ENCODE data around the gene SERPINA5. TPM values are rescaled to one million over a fixed set of nuclear protein-coding genes. Genes with fewer than 3 reads are reported as not detected.

Gene SERPINA5
- total RNA-seq, 2 donors from 2014 or later: 4.4 to 6.8 TPM

DNA sequence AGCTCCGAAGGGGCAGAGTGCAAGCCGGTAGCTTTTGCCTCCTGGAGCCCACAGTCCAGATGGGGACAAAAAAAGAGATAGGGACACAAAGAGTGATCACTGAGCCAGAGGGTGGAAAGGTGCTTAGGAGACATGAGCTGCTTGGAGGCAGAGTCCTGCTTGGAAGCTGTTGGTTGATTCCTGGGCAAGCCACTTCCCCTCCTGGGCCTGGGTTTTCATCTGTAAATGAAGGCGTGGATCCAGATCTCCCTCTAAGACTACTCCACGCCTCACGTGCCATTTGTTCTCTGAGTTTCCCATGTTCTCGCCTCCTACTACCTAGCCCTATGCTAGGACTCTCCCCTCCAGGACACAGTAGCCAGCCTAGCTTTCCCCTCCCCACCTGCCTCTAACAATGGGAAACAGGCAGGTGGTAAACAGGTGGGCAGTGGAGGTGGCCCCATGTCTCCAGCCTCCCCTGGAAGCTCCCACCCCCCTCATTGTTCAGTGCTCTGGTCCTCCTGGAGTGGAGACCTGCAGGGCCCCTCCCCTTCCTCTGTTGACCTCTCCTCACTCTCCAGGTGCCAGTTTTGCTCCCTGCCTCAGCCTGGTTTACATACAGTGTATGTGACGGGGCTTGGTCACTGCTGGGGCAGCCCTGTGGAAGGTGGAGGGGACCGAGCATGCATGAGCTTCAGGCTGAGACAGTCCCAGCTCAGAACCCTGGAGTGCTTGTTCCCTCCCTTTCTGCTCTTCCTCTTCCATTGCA is 34.8 kb downstream of the SERPINA5 start:
- Histone ChIP-seq H3K36me3 (no peaks in the 10 kb centered on the region), H3K27ac (no peak overlapping the region), H3K4me1 (ENCODE audit: control insufficient read depth in 1 of 2, low read depth in 2 of 2) (no peaks in the 10 kb centered on the region), H3K9me3 (peaks cover 14% of the 10 kb centered on the region), H3K4me3 (no peak overlapping the region), H3K27me3 (replicated peaks; ENCODE audit: insufficient read depth) (no peaks in the 10 kb centered on the region)
- DNase-seq (ENCODE audit: low spot score) (no peak), ATAC-seq (ENCODE audit: insufficient number of reproducible peaks, low FRiP score, low read depth) (no peak)
- TF ChIP-seq, protein P1, sequence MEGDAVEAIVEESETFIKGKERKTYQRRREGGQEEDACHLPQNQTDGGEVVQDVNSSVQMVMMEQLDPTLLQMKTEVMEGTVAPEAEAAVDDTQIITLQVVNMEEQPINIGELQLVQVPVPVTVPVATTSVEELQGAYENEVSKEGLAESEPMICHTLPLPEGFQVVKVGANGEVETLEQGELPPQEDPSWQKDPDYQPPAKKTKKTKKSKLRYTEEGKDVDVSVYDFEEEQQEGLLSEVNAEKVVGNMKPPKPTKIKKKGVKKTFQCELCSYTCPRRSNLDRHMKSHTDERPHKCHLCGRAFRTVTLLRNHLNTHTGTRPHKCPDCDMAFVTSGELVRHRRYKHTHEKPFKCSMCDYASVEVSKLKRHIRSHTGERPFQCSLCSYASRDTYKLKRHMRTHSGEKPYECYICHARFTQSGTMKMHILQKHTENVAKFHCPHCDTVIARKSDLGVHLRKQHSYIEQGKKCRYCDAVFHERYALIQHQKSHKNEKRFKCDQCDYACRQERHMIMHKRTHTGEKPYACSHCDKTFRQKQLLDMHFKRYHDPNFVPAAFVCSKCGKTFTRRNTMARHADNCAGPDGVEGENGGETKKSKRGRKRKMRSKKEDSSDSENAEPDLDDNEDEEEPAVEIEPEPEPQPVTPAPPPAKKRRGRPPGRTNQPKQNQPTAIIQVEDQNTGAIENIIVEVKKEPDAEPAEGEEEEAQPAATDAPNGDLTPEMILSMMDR (IDR thresholded peaks at IDR 0.05): no peak

DNA sequence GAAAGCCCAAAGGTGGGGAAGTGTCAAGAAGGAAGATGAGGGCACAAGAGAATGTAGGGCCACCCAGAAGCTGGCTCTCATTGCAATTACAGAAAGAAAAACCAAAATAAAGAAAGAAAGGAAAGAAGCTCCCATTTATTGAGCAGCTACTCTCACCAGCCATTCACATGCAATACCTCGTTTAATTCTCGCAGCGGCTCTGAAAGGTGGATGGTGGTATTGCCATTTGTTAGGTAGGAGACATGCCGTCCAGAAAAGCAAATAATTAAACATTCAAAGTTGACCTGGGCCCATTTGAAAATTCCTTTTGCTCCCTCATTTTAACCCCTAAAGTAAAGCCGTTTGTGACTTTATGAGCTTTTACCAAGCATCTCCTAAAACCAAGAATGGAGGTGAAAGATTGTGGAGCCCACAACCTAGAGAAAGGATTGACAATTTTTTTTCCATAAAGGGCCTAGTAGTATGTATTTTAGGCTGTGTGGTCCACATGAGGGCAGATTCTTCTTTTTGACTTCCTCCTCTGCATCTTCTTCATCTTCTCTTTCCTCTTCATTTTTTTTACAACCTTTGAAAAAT is 36.2 kb downstream of the SERPINA5 start:
- ATAC-seq (ENCODE audit: insufficient number of reproducible peaks, low FRiP score, low read depth) (no peak), DNase-seq (ENCODE audit: low spot score) (no peak)
- H3K36me3 ChIP-seq: no peaks in the 10 kb centered on the region
- H3K27me3 ChIP-seq (replicated peaks; ENCODE audit: insufficient read depth): no peaks in the 10 kb centered on the region
- no peak overlapping the region for H3K4me3 ChIP-seq
- no peak overlapping the region for H3K27ac ChIP-seq
- TF ChIP-seq, protein P1 (IDR thresholded peaks at IDR 0.05): no peak
- H3K9me3 ChIP-seq: peaks cover 14% of the 10 kb centered on the region
- H3K4me1 ChIP-seq (ENCODE audit: control insufficient read depth in 1 of 2, low read depth in 2 of 2): no peaks in the 10 kb centered on the region

DNA sequence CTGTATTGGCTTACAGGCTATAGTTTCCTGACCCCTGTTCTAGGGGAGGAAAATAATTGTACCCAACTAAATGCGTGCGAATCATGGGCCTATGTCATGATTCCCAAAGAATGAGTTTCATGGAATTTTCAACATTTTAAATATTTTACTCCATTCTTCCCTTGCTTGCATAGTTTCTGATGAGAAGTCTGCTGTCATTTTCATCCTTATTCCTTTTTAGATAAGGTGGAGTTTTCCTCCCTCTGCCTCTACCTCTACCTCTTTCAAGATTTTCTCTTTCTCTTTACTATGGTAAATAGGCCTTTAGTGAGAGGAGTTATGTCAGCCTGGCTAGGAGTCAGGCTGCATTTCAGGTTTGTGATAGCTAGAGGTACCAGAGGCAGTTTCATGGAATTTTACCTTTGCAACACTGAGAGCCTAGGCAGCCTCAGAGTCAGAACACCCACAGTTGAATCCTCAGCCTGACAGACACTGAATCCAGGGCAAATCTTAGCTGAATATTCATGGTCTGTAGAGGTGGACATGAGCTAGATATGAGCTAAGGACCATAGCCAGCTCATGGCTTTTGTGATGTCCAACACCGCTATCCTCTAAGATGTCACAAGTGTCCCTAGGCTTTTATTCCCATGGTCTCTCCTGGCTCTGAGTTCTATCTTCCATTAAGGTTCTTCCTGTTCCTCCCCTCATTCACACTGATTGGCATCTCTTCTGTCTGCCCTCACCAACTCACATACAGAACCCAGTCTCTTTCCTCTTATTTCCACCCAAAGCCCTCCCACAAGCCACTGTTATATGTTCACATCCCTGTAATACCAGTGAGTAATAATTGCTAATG is 37.0 kb downstream of the SERPINA5 start:
- TF ChIP-seq, protein P1 (IDR thresholded peaks at IDR 0.05): no peak
- no peak for DNase-seq (ENCODE audit: low spot score)
- H3K4me3 ChIP-seq: no peak overlapping the region
- no peaks in the 10 kb centered on the region for H3K4me1 ChIP-seq (ENCODE audit: control insufficient read depth in 1 of 2, low read depth in 2 of 2)
- no peaks in the 10 kb centered on the region for H3K27me3 ChIP-seq (replicated peaks; ENCODE audit: insufficient read depth)
- H3K36me3 ChIP-seq: no peaks in the 10 kb centered on the region
- ATAC-seq (ENCODE audit: insufficient number of reproducible peaks, low FRiP score, low read depth): no peak
- no peak overlapping the region for H3K27ac ChIP-seq
- peaks cover 14% of the 10 kb centered on the region for H3K9me3 ChIP-seq

DNA sequence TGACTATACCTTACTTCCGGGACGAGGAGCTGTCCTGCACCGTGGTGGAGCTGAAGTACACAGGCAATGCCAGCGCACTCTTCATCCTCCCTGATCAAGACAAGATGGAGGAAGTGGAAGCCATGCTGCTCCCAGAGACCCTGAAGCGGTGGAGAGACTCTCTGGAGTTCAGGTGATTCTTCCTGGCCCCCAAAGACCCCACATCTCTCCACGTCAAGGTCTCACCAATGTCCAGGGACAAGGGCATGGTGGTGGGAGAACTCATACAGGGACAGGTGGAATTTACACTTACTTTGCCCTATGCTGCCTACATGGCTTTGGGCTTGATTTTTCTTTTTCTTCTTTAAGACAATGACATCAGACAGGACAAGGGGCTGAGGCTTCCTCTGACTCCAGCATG is 38.1 kb downstream of the SERPINA5 start:
- DNase-seq (ENCODE audit: low spot score) (no peak), ATAC-seq (ENCODE audit: insufficient number of reproducible peaks, low FRiP score, low read depth) (no peak)
- Histone ChIP-seq H3K9me3 (peaks cover 14% of the 10 kb centered on the region), H3K4me1 (ENCODE audit: control insufficient read depth in 1 of 2, low read depth in 2 of 2) (no peaks in the 10 kb centered on the region), H3K27me3 (replicated peaks; ENCODE audit: insufficient read depth) (no peaks in the 10 kb centered on the region), H3K36me3 (no peaks in the 10 kb centered on the region), H3K27ac (no peak overlapping the region), H3K4me3 (no peak overlapping the region)
- TF ChIP-seq, protein P1 (IDR thresholded peaks at IDR 0.05): no peak

DNA sequence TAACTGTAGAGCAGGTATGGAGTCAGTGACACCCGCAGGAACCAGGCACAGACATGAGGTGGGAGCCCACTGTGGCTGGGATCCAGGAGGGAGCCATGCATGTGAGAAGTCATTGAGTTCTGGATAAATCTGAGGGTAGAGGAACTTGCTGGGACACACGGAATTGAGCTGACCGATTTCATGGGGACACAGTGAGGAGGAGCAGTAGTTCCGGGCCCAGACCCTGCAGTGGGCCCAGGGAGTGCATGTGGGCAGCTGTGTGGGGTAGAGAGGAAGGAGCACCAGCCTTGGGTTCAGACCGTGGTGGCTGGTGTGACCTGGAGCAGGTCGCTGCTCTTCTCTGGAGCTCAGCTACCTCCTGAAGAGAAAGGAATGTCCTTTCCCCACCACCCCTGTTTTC is 39.4 kb downstream of the SERPINA5 start:
- no peak overlapping the region for H3K27ac ChIP-seq
- no peaks in the 10 kb centered on the region for H3K36me3 ChIP-seq
- TF ChIP-seq, protein P1 (IDR thresholded peaks at IDR 0.05): no peak
- DNase-seq (ENCODE audit: low spot score) (no peak), ATAC-seq (ENCODE audit: insufficient number of reproducible peaks, low FRiP score, low read depth) (no peak)
- no peaks in the 10 kb centered on the region for H3K27me3 ChIP-seq (replicated peaks; ENCODE audit: insufficient read depth)
- no peak overlapping the region for H3K4me3 ChIP-seq
- H3K4me1 ChIP-seq (ENCODE audit: control insufficient read depth in 1 of 2, low read depth in 2 of 2): no peaks in the 10 kb centered on the region
- H3K9me3 ChIP-seq: peaks cover 14% of the 10 kb centered on the region

Measured in thoracic aorta (tissue), 2 donors.